H1 (cell line): ENCODE data around the gene LDLRAD4. TPM values are rescaled to one million over a fixed set of nuclear protein-coding genes. Genes with fewer than 3 reads are reported as not detected.

Source experiments
- CTCF ChIA-PET: fragments of 300-600 bp; sonication (Branson Sonifier 250); formaldehyde crosslinking; loops from one replicate; lab custom pipeline; 2021; ENCODE audit not compliant: partially characterized antibody; lab: Charles Lee
- POLR2A ChIA-PET: fragments of 300-600 bp; sonication (Branson Sonifier 250); formaldehyde crosslinking; loops from one replicate; lab custom pipeline; 2021; ENCODE audit warnings: inconsistent platforms; ENCODE audit not compliant: partially characterized antibody; lab: Charles Lee
- DNase-seq, 2 experiments: peaks; one replicate each; pipeline versions ENCODE4 v3.0.0 to v3.0.0-alpha.2; 2010 to 2022; ENCODE audit warnings: low spot score in 2 of 2, low read depth in 1 of 2, mixed read lengths in 1 of 2
- FAIRE-seq: peaks from 2 replicates; lab custom pipeline; 2011; peaks lifted over from hg19 to GRCh38; lab: Jason Lieb, UNC
- H2AFZ ChIP-seq: 2 replicates; pipeline ENCODE4 v1.8.1; 2012; ENCODE audit warnings: low read length, inconsistent platforms
- H2AK5ac ChIP-seq: 2 replicates; pipeline ENCODE4 v1.6.1; 2013; ENCODE audit warnings: low read depth, low read length
- H2BK120ac ChIP-seq: replicated peaks from 2 replicates; pipeline ENCODE3; 2013; ENCODE audit warnings: low read depth, low read length, inconsistent platforms
- H2BK12ac ChIP-seq: 2 replicates; pipeline ENCODE4 v1.6.1; 2013; ENCODE audit warnings: low read depth, low read length
- H2BK15ac ChIP-seq: 2 replicates; pipeline ENCODE4 v1.6.1; 2013; ENCODE audit warnings: low read length
- H2BK20ac ChIP-seq: 2 replicates; pipeline ENCODE4 v1.6.1; 2013; ENCODE audit warnings: low read length
- H2BK5ac ChIP-seq: 2 replicates; pipeline ENCODE4 v1.6.1; 2013; ENCODE audit warnings: low read depth, low read length
- H3K14ac ChIP-seq: 2 replicates; pipeline ENCODE4 v1.6.1; 2013; ENCODE audit warnings: inconsistent platforms; ENCODE audit not compliant: insufficient read length
- H3K18ac ChIP-seq: 2 replicates; pipeline ENCODE4 v1.6.1; 2013; ENCODE audit warnings: low read length; ENCODE audit errors: extremely low read depth
- H3K23ac ChIP-seq: 2 replicates; pipeline ENCODE4 v1.6.1; 2013; ENCODE audit warnings: inconsistent platforms; ENCODE audit not compliant: insufficient read length
- H3K23me2 ChIP-seq: 2 replicates; pipeline ENCODE4 v1.6.1; 2013; ENCODE audit warnings: low read depth, low read length
- H3K27ac ChIP-seq: 2 replicates; pipeline ENCODE4 v1.6.1; 2011; ENCODE audit warnings: low read depth, low read length, inconsistent platforms
- H3K27me3 ChIP-seq, 4 experiments: replicated peaks in 1 of 4; 1 replicate in 1 of 4; 2 replicates in 3 of 4; pipeline versions ENCODE4 v1.6.1 to v1.8.1; 2011 to 2013; ENCODE audit warnings: low read length in 3 of 4, mild to moderate bottlenecking in 3 of 4, inconsistent platforms in 2 of 4, mixed read lengths in 2 of 4, moderate library complexity in 1 of 4; ENCODE audit not compliant: control insufficient read depth in 3 of 4, insufficient read depth in 3 of 4; ENCODE audit errors: extremely low read depth in 1 of 4
- H3K36me3 ChIP-seq, 4 experiments: 2 replicates each; pipeline versions ENCODE4 v1.6.1 to v1.8.1; 2011 to 2013; ENCODE audit warnings: mild to moderate bottlenecking in 4 of 4, low read length in 3 of 4, moderate library complexity in 2 of 4, control low read depth in 1 of 4, inconsistent platforms in 1 of 4; ENCODE audit not compliant: insufficient read depth in 4 of 4, control insufficient read depth in 2 of 4
- H3K4ac ChIP-seq: replicated peaks from 2 replicates; pipeline ENCODE3; 2013; ENCODE audit warnings: low read length, low read depth, mixed read lengths, inconsistent platforms; ENCODE audit not compliant: insufficient read length
- H3K4me1 ChIP-seq, 4 experiments: replicated peaks in 1 of 4; 1 replicate in 1 of 4; 2 replicates in 3 of 4; pipeline versions ENCODE4 v1.6.1 to v1.8.1; 2011 to 2013; ENCODE audit warnings: low read length in 3 of 4, inconsistent platforms in 2 of 4, mixed read lengths in 1 of 4; ENCODE audit not compliant: insufficient read depth in 4 of 4, control insufficient read depth in 3 of 4
- H3K4me2 ChIP-seq, 2 experiments: 2 replicates each; pipeline versions ENCODE4 v1.6.1 to v1.8.1; 2011 to 2013; ENCODE audit warnings: low read depth in 2 of 2, low read length in 2 of 2, control low read depth in 1 of 2, inconsistent platforms in 1 of 2, mild to moderate bottlenecking in 1 of 2; ENCODE audit not compliant: insufficient read depth in 1 of 2
- H3K4me3 ChIP-seq, 4 experiments: fragments of 200-600, 300-600 bp in 1 of 4; sonication (generic), shearing (Covaris generic), sonication (Bioruptor Twin) in 1 of 4; 2 replicates each; pipeline versions ENCODE4 v1.5.1 to v1.8.1; 2011 to 2016; ENCODE audit warnings: low read length in 4 of 4, low read depth in 3 of 4, control low read depth in 2 of 4, inconsistent platforms in 2 of 4, mild to moderate bottlenecking in 2 of 4, mixed read lengths in 1 of 4, moderate library complexity in 1 of 4; ENCODE audit not compliant: insufficient read depth in 2 of 4; ENCODE audit errors: extremely low read depth in 1 of 4
- H3K56ac ChIP-seq: replicated peaks from 2 replicates; pipeline ENCODE3; 2013; ENCODE audit warnings: low read depth, mild to moderate bottlenecking, mixed read lengths, low read length, inconsistent platforms; ENCODE audit not compliant: insufficient read length
- H3K79me1 ChIP-seq: 2 replicates; pipeline ENCODE4 v1.6.1; 2013; ENCODE audit warnings: low read depth, low read length, control low read depth
- H3K79me2 ChIP-seq, 2 experiments: 2 replicates each; pipeline versions ENCODE4 v1.6.1 to v1.8.1; 2012 to 2013; ENCODE audit warnings: low read length in 2 of 2, mild to moderate bottlenecking in 2 of 2, inconsistent platforms in 1 of 2; ENCODE audit not compliant: insufficient read depth in 2 of 2, control insufficient read depth in 1 of 2
- H3K9ac ChIP-seq, 4 experiments: replicated peaks in 1 of 4; 1 replicate in 1 of 4; 2 replicates in 3 of 4; pipeline versions ENCODE4 v1.6.1 to v1.8.1; 2011 to 2013; ENCODE audit warnings: low read depth in 3 of 4, low read length in 3 of 4, control low read depth in 2 of 4, mild to moderate bottlenecking in 2 of 4, moderate library complexity in 2 of 4, inconsistent platforms in 1 of 4; ENCODE audit errors: extremely low read depth in 1 of 4
- H3K9me3 ChIP-seq, 2 experiments: 2 replicates each; pipeline versions ENCODE4 v1.6.1 to v1.8.1; 2012 to 2013; ENCODE audit warnings: mild to moderate bottlenecking in 2 of 2, moderate library complexity in 2 of 2, control low read depth in 1 of 2, inconsistent platforms in 1 of 2, low read depth in 1 of 2, low read length in 1 of 2, mixed read lengths in 1 of 2; ENCODE audit not compliant: insufficient read depth in 2 of 2
- H4K20me1 ChIP-seq, 2 experiments: replicated peaks in 1 of 2; 2 replicates each; pipeline versions ENCODE3 to v1.8.1; 2011 to 2013; ENCODE audit warnings: inconsistent platforms in 2 of 2, low read length in 2 of 2, mild to moderate bottlenecking in 1 of 2; ENCODE audit not compliant: insufficient read depth in 2 of 2, control insufficient read depth in 1 of 2
- H4K5ac ChIP-seq: 2 replicates; pipeline ENCODE4 v1.6.1; 2013; ENCODE audit warnings: low read length, low read depth, mixed read lengths, inconsistent platforms; ENCODE audit not compliant: insufficient read length
- H4K8ac ChIP-seq: 2 replicates; pipeline ENCODE4 v1.8.0; 2013; ENCODE audit warnings: mild to moderate bottlenecking, moderate library complexity, low read length, inconsistent platforms; ENCODE audit not compliant: insufficient read depth; ENCODE audit errors: extremely low read depth
- H4K91ac ChIP-seq: replicated peaks from 2 replicates; pipeline ENCODE3; 2013; ENCODE audit warnings: low read length, mixed read lengths, inconsistent platforms; ENCODE audit not compliant: insufficient read length
- KDM5A ChIP-seq: fragments of 200-600 bp; IDR thresholded peaks from 2 replicates; pipeline ENCODE4 v1.7.1; 2012; ENCODE audit warnings: mild to moderate bottlenecking, low read length, inconsistent platforms, mixed read lengths
- MAFK ChIP-seq: IDR thresholded peaks from 2 replicates; pipeline ENCODE4 v1.6.1; 2012; ENCODE audit warnings: low read depth, mild to moderate bottlenecking, improper control_type of control experiment, low read length
- RXRA ChIP-seq: IDR thresholded peaks from 2 replicates; pipeline ENCODE4 v1.6.1; 2011; ENCODE audit warnings: low read depth, mild to moderate bottlenecking, low read length, moderate library complexity; ENCODE audit not compliant: insufficient read depth
- SIX5 ChIP-seq: IDR thresholded peaks from 2 replicates; pipeline ENCODE4 v1.6.1; 2011; ENCODE audit warnings: mild to moderate bottlenecking, low read depth, low read length
- SUZ12 ChIP-seq: fragments of 200-600 bp; sonication (generic); IDR thresholded peaks from 2 replicates; pipeline ENCODE4 v1.6.1; 2012; ENCODE audit warnings: mild to moderate bottlenecking, inconsistent platforms, low read length, moderate library complexity, mixed read lengths
- ZNF274 ChIP-seq: IDR thresholded peaks from 2 replicates; pipeline ENCODE4 v1.7.0; 2012; ENCODE audit warnings: low read length, borderline replicate concordance; ENCODE audit errors: extremely low read depth
- WGBS, 2 experiments: shearing (Covaris generic) in 1 of 2; methylation state at CpG; one replicate each; pipeline versions ENCODE4 v1.1.6 to v1.1.7; 2013 to 2015; ENCODE audit warnings: low lambda C conversion rate in 2 of 2, mixed read lengths in 2 of 2, inconsistent platforms in 1 of 2, low coverage in 1 of 2, missing lambda C conversion rate in 1 of 2; ENCODE audit not compliant: insufficient replicate concordance in 2 of 2, insufficient coverage in 1 of 2, insufficient read length in 1 of 2; ENCODE audit errors: extremely low coverage in 1 of 2, missing lambda C conversion rate in 1 of 2; 5-methylcytosine and 5-hydroxymethylcytosine counted together
- polyA plus RNA-seq, 7 experiments: library from polyadenylated mRNA; depleted of rRNA in 3 of 7; stranded (reverse) in 5 of 7; unstranded in 2 of 7; fragments of >200 nt in 5 of 7; fragments of 200-250 nt in 2 of 7; gene quantifications; 1 replicate in 5 of 7; 2 replicates in 1 of 7; 4 replicates in 1 of 7; pipeline versions ENCODE4 v1.2.1 to v1.2.3, GENCODE V29; 2011 to 2013; ENCODE audit warnings: missing spikeins in 2 of 7, mixed read lengths in 2 of 7
- total RNA-seq: library from RNA; stranded (reverse); fragmentation: NEBNext Ultra II Directional; extraction: Animal tissue kit (Norgen Biotek cat#: 25700); gene quantifications from 2 replicates; pipeline ENCODE4 v1.2.1, GENCODE V29; 2021

LDLRAD4 gene
- total and polyA plus RNA-seq, 2 of the 8 experiments (the other 6 are each of a cell fraction or from before 2014, with no cell fraction given): 0.77 to 1.4 TPM

DNA sequence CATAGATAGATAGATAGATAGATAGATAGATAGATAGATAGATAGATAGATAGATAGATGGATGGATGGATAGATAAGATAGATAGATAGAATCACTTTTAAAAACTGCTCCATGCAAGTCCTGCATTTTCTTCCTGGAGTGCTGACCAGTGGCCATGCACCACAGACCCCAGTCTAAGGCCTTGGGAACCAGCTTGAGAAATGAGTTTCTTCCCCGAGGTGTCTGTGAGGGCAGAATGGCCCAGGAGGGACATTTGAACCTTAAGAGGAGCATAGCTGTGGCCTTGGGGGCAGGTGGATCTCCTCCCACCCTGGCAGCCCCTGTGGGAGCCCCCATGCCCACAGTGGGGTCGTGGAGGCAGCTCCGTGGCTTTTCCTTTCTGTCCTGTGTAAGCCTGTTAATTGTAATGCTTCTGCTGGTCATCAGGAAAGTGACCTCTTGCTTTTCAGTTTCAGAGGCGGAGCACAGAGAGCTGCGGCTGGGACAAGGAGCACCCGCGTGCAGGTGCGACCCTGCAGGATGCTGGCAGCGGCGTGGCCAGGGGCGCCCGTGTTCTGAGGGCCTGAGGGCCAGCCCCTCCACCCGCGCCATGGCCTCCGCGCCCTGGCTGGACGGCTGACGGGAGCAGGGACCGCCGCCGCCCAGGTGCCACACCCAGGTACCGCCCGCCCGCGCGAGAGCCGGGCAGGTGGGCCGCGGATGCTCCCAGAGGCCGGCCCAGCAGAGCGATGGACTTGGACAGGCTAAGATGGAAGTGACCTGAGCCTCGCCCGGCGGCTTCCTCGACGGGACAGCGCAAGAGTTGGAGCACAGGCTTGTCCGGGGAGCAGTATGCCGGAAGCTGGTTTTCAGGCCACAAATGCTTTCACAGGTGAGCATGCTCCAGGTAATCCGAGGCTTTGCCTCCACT is 168.6 kb downstream of the LDLRAD4 start:
- TF ChIP-seq MAFK (no peak), SUZ12 (no peak), SIX5 (no peak), ZNF274 (no peak), KDM5A (no peak), RXRA (no peak)

More for the DNA sequence above, 168.6 kb downstream of the LDLRAD4 start:
- H3K4ac ChIP-seq: no peak overlapping the region
- FAIRE-seq: no peak
- H3K23me2 ChIP-seq: no peaks in the 10 kb centered on the region; the same call in 1 of the 2 replicates
- H3K4me3 ChIP-seq: no peak overlapping the region
- no peak overlapping the region for H2BK12ac ChIP-seq
- no peaks in the 10 kb centered on the region for H3K36me3 ChIP-seq
- no peak overlapping the region for H2BK120ac ChIP-seq
- no peaks in the 10 kb centered on the region for H3K27me3 ChIP-seq
- CTCF ChIA-PET: interaction anchor here (0.7 to 1.0 kb wide), 2 partner anchors 84 to 180 kb away, joined by 3 to 4 read pairs; no protein-coding TSS in a partner anchor
- WGBS, 2 experiments: 97% methylated on average over 33 of the region's 40 CpGs; no CpG with 5 or more reads in 1 of the 2 experiments
- H2BK5ac ChIP-seq: no peak overlapping the region
- H3K23ac ChIP-seq: no peak overlapping the region
- DNase-seq: no peak
- no peak overlapping the region for H3K14ac ChIP-seq
- no peak overlapping the region for H3K27ac ChIP-seq
- H2BK15ac ChIP-seq: no peak overlapping the region
- no peaks in the 10 kb centered on the region for H3K4me1 ChIP-seq
- no peak overlapping the region for H3K9ac ChIP-seq
- no peak overlapping the region for H4K8ac ChIP-seq
- POLR2A ChIA-PET: no interaction called here
- H2BK20ac ChIP-seq: no peak overlapping the region
- H3K4me2 ChIP-seq: no peak overlapping the region
- H3K9me3 ChIP-seq: no peaks in the 10 kb centered on the region
- no peaks in the 10 kb centered on the region for H3K79me1 ChIP-seq
- no peak overlapping the region for H4K5ac ChIP-seq
- no peak overlapping the region for H2AK5ac ChIP-seq
- H4K91ac ChIP-seq: no peak overlapping the region
- H3K56ac ChIP-seq: no peak overlapping the region
- no peak overlapping the region for H3K18ac ChIP-seq
- no peaks in the 10 kb centered on the region for H4K20me1 ChIP-seq
- H2AFZ ChIP-seq: no peak overlapping the region
- H3K79me2 ChIP-seq: no peaks in the 10 kb centered on the region
